Parathyroid adenoma (tissue), 2 donors: ENCODE measurements around the gene CBLN2.

Experiments
- H2AFZ ChIP-seq: fragments of 300-600 bp; sonication (generic); one replicate; pipeline ENCODE4 v1.7.0; 2017; ENCODE audit warnings: antibody characterized with exemption, mild to moderate bottlenecking
- H3K27ac ChIP-seq: fragments of 300-600 bp; sonication (generic); one replicate; pipeline ENCODE4 v1.7.0; 2017
- H3K27me3 ChIP-seq: fragments of 300-600 bp; sonication (generic); one replicate; pipeline ENCODE4 v1.7.0; 2017; ENCODE audit warnings: low read length; ENCODE audit not compliant: control insufficient read depth, insufficient read depth
- H3K36me3 ChIP-seq: fragments of 300-600 bp; sonication (generic); one replicate; pipeline ENCODE4 v1.7.0; 2017; ENCODE audit warnings: low read length; ENCODE audit not compliant: control insufficient read depth, insufficient read depth
- H3K4me1 ChIP-seq: fragments of 300-600 bp; sonication (generic); one replicate; pipeline ENCODE4 v1.7.0; 2017; ENCODE audit warnings: control low read depth
- H3K4me2 ChIP-seq: fragments of 300-600 bp; sonication (generic); one replicate; pipeline ENCODE4 v1.7.0; 2017; ENCODE audit warnings: low read length
- H3K4me3 ChIP-seq: fragments of 300-600 bp; sonication (generic); one replicate; pipeline ENCODE4 v1.7.0; 2017; ENCODE audit warnings: low read depth, low read length
- H3K79me2 ChIP-seq: fragments of 300-600 bp; sonication (generic); one replicate; pipeline ENCODE4 v1.7.0; 2017; ENCODE audit warnings: control low read depth
- H3K9ac ChIP-seq: fragments of 300-600 bp; sonication (generic); one replicate; pipeline ENCODE4 v1.7.0; 2017; ENCODE audit warnings: mild to moderate bottlenecking
- H3K9me3 ChIP-seq: fragments of 300-600 bp; sonication (generic); one replicate; pipeline ENCODE4 v1.7.0; 2017; ENCODE audit warnings: low read length; ENCODE audit not compliant: control insufficient read depth
- TF ChIP-seq, protein P1 (sequence below): fragments of 300-600 bp; sonication (generic); IDR thresholded peaks from one replicate; pipeline ENCODE4 v1.7.0; 2017; ENCODE audit warnings: antibody characterized with exemption, mild to moderate bottlenecking
- donor health status: primary hyperparathyroidism.

CBLN2 gene

DNA sequence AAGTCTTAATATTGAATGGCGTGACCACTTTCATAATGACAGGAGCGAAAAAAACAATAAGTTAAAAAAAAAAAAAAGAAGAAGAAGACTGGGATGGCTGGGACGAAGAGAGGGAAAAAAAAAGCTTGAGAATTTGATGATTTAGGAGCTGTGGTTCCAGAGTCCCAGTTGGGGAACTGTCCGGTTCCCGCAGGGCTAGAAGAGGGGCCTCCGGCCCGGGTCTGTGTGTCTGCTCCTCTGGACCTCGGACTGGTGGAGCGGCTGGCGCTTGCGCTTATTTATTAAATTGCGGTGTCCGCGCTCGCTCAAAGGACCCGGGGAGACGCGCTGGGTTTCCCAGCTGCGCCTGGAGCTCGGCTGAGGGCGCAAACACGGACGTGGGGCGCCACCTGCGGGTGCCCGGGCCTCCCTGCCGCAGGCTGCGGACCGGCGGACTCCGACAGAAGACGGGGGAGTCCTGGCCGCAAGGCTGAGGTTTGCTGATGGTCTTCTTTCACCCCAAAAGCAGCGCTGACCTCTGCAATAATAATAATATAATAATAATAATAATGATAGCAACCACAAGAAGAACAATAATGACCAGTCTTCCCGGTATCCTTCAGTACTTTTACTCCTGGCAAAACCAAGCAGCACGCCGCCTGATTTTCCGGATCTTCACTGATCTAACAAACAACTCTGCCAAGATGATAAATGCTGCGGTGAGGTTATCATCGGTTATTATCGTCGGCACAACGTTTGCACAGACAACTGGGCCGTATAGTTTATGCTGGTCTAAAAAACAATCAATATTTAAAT is at the start of gene CBLN2:
TSS of gene CBLN2 (minus strand) at position 251 of the 795 bp plus-strand sequence. CDS start 2,182 bp downstream, outside the sequence.
- H3K9ac ChIP-seq, result no peak within 1 kb of the TSS
- H3K36me3 ChIP-seq, result no peaks in the 10 kb centered on the region
- no peak within 1 kb of the TSS for H2AFZ ChIP-seq
- TF ChIP-seq, protein P1, sequence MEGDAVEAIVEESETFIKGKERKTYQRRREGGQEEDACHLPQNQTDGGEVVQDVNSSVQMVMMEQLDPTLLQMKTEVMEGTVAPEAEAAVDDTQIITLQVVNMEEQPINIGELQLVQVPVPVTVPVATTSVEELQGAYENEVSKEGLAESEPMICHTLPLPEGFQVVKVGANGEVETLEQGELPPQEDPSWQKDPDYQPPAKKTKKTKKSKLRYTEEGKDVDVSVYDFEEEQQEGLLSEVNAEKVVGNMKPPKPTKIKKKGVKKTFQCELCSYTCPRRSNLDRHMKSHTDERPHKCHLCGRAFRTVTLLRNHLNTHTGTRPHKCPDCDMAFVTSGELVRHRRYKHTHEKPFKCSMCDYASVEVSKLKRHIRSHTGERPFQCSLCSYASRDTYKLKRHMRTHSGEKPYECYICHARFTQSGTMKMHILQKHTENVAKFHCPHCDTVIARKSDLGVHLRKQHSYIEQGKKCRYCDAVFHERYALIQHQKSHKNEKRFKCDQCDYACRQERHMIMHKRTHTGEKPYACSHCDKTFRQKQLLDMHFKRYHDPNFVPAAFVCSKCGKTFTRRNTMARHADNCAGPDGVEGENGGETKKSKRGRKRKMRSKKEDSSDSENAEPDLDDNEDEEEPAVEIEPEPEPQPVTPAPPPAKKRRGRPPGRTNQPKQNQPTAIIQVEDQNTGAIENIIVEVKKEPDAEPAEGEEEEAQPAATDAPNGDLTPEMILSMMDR, result no peak
- no peaks in the 10 kb centered on the region for H3K4me1 ChIP-seq
- H3K9me3 ChIP-seq, result no peaks in the 10 kb centered on the region
- no peaks in the 10 kb centered on the region for H3K27me3 ChIP-seq
- no peaks in the 10 kb centered on the region for H3K79me2 ChIP-seq
- no peak within 1 kb of the TSS for H3K27ac ChIP-seq
- peak within 1 kb of the TSS; percentile 61 for H3K4me2 ChIP-seq
- H3K4me3 ChIP-seq, result peak within 1 kb of the TSS; percentile 34

GRCh38 chr18:72588360-72588759 is 44.2 kb upstream of the CBLN2 start:
- H3K4me1 ChIP-seq, result no peaks in the 10 kb centered on the region
- no peaks in the 10 kb centered on the region for H3K79me2 ChIP-seq
- no peak overlapping the region for H3K4me3 ChIP-seq
- no peak overlapping the region for H3K4me2 ChIP-seq
- H3K9ac ChIP-seq, result no peak overlapping the region
- no peaks in the 10 kb centered on the region for H3K27me3 ChIP-seq
- no peak overlapping the region for H3K27ac ChIP-seq
- TF ChIP-seq, protein P1, result no peak
- H3K9me3 ChIP-seq, result no peaks in the 10 kb centered on the region
- no peaks in the 10 kb centered on the region for H3K36me3 ChIP-seq
- H2AFZ ChIP-seq, result no peak overlapping the region

- Histone ChIP-seq H3K4me3 (no peak overlapping the region), H3K4me1 (no peaks in the 10 kb centered on the region), H2AFZ (no peak overlapping the region), H3K4me2 (no peak overlapping the region), H3K9ac (no peak overlapping the region), H3K27me3 (no peaks in the 10 kb centered on the region), H3K36me3 (no peaks in the 10 kb centered on the region), H3K27ac (no peak overlapping the region), H3K79me2 (no peaks in the 10 kb centered on the region), H3K9me3 (no peaks in the 10 kb centered on the region)
- TF ChIP-seq, protein P1, result no peak
These were observed 40.6 kb upstream of the CBLN2 start for GRCh38 chr18:72584787-72585186.

DNA sequence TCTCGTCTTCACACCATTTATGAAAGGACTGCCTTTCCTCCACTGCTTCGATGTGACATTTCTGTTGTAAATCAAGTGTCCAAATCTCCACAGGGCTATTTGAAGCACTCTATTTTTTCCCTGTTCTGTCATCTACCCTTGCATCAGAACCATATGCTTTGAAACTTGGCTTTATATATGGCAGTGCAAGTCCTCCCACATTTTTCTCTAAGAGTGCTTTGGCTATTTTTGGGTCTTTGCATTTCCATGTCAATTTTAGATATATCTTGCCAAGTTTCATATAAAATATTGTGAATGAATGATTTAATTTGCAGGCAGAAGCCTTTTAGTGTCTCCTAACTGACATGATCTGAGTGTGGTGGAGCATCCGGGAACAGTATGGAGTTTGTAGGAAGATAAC is 37.8 kb upstream of the CBLN2 start:
- no peaks in the 10 kb centered on the region for H3K27me3 ChIP-seq
- no peak overlapping the region for H3K4me2 ChIP-seq
- no peaks in the 10 kb centered on the region for H3K79me2 ChIP-seq
- no peak overlapping the region for H2AFZ ChIP-seq
- TF ChIP-seq, protein P1, result no peak
- no peak overlapping the region for H3K4me3 ChIP-seq
- H3K9me3 ChIP-seq, result no peaks in the 10 kb centered on the region
- no peaks in the 10 kb centered on the region for H3K36me3 ChIP-seq
- no peak overlapping the region for H3K27ac ChIP-seq
- no peak overlapping the region for H3K9ac ChIP-seq
- no peaks in the 10 kb centered on the region for H3K4me1 ChIP-seq

DNA sequence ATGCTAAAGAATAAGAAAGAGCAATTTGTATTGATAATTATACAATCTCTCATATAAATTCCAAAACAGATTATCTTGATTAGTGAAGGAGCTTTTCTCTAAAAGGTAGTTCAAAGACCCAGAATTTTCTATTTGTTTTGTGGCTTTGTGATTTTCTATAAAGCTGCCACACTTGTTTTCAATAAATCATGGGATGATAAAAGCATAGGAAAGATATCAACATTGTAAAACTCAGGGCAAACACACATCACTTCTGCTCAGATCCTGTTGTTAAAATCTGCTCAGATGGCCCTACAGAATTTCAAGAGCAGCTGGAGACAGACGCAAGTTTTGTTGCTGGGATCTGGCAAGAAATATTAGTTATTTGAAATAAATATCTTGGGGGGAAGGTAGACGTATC is 28.8 kb upstream of the CBLN2 start:
- TF ChIP-seq, protein P1, result no peak
- no peaks in the 10 kb centered on the region for H3K9me3 ChIP-seq
- no peak overlapping the region for H3K4me3 ChIP-seq
- H3K9ac ChIP-seq, result no peak overlapping the region
- H3K79me2 ChIP-seq, result no peaks in the 10 kb centered on the region
- no peaks in the 10 kb centered on the region for H3K4me1 ChIP-seq
- no peak overlapping the region for H3K27ac ChIP-seq
- H2AFZ ChIP-seq, result no peak overlapping the region
- H3K36me3 ChIP-seq, result no peaks in the 10 kb centered on the region
- H3K27me3 ChIP-seq, result no peaks in the 10 kb centered on the region
- no peak overlapping the region for H3K4me2 ChIP-seq
